ENCODE results near the gene SBF2. TPM values are rescaled to one million over a fixed set of nuclear protein-coding genes. Genes with fewer than 3 reads are reported as not detected.

Gene SBF2
- polyA plus RNA-seq, 1 donor from 2014 or later: 53.4 TPM

GRCh38 chr11:10021563-10021962, 272.5 kb downstream of the SBF2 start:
- Histone ChIP-seq H4K20me1 (ENCODE audit: insufficient read depth) (no peaks in the 10 kb centered on the region), H3K9ac (ENCODE audit: low read length) (no peak overlapping the region), H3K9me3 (ENCODE audit: low read length) (no peaks in the 10 kb centered on the region), H3K27me3 (ENCODE audit: insufficient read depth, low read depth, low read length) (no peaks in the 10 kb centered on the region), H3K27ac (ENCODE audit: low read length) (no peak overlapping the region), H3K4me3 (ENCODE audit: low read length) (no peak overlapping the region), H3K36me3 (ENCODE audit: insufficient read depth, low read length) (no peaks in the 10 kb centered on the region), H3K79me2 (replicated peaks; ENCODE audit: insufficient read depth, low read length) (no peaks in the 10 kb centered on the region), H3F3A (ENCODE audit: insufficient read depth, low read length, poor library complexity, severe bottlenecking) (no peaks in the 10 kb centered on the region), H3K9me2 (ENCODE audit: insufficient read depth, low read length) (no peaks in the 10 kb centered on the region), H3K4me2 (ENCODE audit: low read length) (no peak overlapping the region), H2AFZ (ENCODE audit: low read depth, low read length) (no peak overlapping the region)
- TF ChIP-seq REST (IDR thresholded peaks at IDR 0.05; ENCODE audit: borderline replicate concordance) (no peak), CTCF (IDR thresholded peaks at IDR 0.05; ENCODE audit: poor library complexity, severe bottlenecking) (no peak), POLR2AphosphoS5 (IDR thresholded peaks at IDR 0.05) (no peak), SMC3 (conservative IDR thresholded peaks at IDR 0.05; ENCODE audit: poor library complexity) (no peak), TAF1 (IDR thresholded peaks at IDR 0.05; ENCODE audit: low read depth) (no peak), EZH2 (IDR thresholded peaks at IDR 0.05; ENCODE audit: borderline replicate concordance, insufficient read depth, low read length, poor library complexity, severe bottlenecking) (no peak), EP300 (conservative IDR thresholded peaks at IDR 0.05; ENCODE audit: poor library complexity, severe bottlenecking) (no peak), RAD21 (conservative IDR thresholded peaks at IDR 0.05) (no peak), MXI1 (conservative IDR thresholded peaks at IDR 0.05; ENCODE audit: poor library complexity, severe bottlenecking) (no peak)

GRCh38 chr11:10019906-10020682, 273.9 kb downstream of the SBF2 start:
- Histone ChIP-seq H3K36me3 (ENCODE audit: insufficient read depth, low read length) (no peaks in the 10 kb centered on the region), H2AFZ (ENCODE audit: low read depth, low read length) (no peak overlapping the region), H3K4me2 (ENCODE audit: low read length) (no peak overlapping the region), H3K9ac (ENCODE audit: low read length) (no peak overlapping the region), H3K27ac (ENCODE audit: low read length) (no peak overlapping the region), H3K9me3 (ENCODE audit: low read length) (no peaks in the 10 kb centered on the region), H3K4me3 (ENCODE audit: low read length) (no peak overlapping the region), H3F3A (ENCODE audit: insufficient read depth, low read length, poor library complexity, severe bottlenecking) (no peaks in the 10 kb centered on the region), H4K20me1 (ENCODE audit: insufficient read depth) (no peaks in the 10 kb centered on the region), H3K9me2 (ENCODE audit: insufficient read depth, low read length) (no peaks in the 10 kb centered on the region), H3K79me2 (replicated peaks; ENCODE audit: insufficient read depth, low read length) (no peaks in the 10 kb centered on the region), H3K27me3 (ENCODE audit: insufficient read depth, low read depth, low read length) (no peaks in the 10 kb centered on the region)
- TF ChIP-seq EP300 (conservative IDR thresholded peaks at IDR 0.05; ENCODE audit: poor library complexity, severe bottlenecking) (no peak), MXI1 (conservative IDR thresholded peaks at IDR 0.05; ENCODE audit: poor library complexity, severe bottlenecking) (no peak), RAD21 (conservative IDR thresholded peaks at IDR 0.05) (no peak), POLR2AphosphoS5 (IDR thresholded peaks at IDR 0.05) (no peak), CTCF (IDR thresholded peaks at IDR 0.05; ENCODE audit: poor library complexity, severe bottlenecking) (no peak), REST (IDR thresholded peaks at IDR 0.05; ENCODE audit: borderline replicate concordance) (no peak), EZH2 (IDR thresholded peaks at IDR 0.05; ENCODE audit: borderline replicate concordance, insufficient read depth, low read length, poor library complexity, severe bottlenecking) (no peak), TAF1 (IDR thresholded peaks at IDR 0.05; ENCODE audit: low read depth) (no peak), SMC3 (conservative IDR thresholded peaks at IDR 0.05; ENCODE audit: poor library complexity) (no peak)
